Choroid plexus epithelial cell (primary cell): ENCODE measurements around the gene SCUBE1.

Source experiments
- DNase-seq: peaks from one replicate; pipeline ENCODE4 v3.0.0-alpha.2; 2010; ENCODE audit warnings: low read depth
- H3K4me3 ChIP-seq: 2 replicates; pipeline ENCODE4 v1.5.1; 2011; ENCODE audit warnings: low read depth, mild to moderate bottlenecking, control low read depth, low read length, moderate library complexity
- TF ChIP-seq, protein P1 (sequence below): conservative IDR thresholded peaks from 2 replicates; pipeline ENCODE4 v1.5.1; 2011; ENCODE audit warnings: low read depth, mild to moderate bottlenecking, control low read depth, inconsistent platforms, low read length, moderate library complexity

SCUBE1 gene

GRCh38 chr22:43319661-43320486 lies 23.3 kb downstream of the SCUBE1 start:
- H3K4me3 ChIP-seq, result no peak overlapping the region
- TF ChIP-seq, protein P1, sequence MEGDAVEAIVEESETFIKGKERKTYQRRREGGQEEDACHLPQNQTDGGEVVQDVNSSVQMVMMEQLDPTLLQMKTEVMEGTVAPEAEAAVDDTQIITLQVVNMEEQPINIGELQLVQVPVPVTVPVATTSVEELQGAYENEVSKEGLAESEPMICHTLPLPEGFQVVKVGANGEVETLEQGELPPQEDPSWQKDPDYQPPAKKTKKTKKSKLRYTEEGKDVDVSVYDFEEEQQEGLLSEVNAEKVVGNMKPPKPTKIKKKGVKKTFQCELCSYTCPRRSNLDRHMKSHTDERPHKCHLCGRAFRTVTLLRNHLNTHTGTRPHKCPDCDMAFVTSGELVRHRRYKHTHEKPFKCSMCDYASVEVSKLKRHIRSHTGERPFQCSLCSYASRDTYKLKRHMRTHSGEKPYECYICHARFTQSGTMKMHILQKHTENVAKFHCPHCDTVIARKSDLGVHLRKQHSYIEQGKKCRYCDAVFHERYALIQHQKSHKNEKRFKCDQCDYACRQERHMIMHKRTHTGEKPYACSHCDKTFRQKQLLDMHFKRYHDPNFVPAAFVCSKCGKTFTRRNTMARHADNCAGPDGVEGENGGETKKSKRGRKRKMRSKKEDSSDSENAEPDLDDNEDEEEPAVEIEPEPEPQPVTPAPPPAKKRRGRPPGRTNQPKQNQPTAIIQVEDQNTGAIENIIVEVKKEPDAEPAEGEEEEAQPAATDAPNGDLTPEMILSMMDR, result no peak
- DNase-seq, result no peak

DNA sequence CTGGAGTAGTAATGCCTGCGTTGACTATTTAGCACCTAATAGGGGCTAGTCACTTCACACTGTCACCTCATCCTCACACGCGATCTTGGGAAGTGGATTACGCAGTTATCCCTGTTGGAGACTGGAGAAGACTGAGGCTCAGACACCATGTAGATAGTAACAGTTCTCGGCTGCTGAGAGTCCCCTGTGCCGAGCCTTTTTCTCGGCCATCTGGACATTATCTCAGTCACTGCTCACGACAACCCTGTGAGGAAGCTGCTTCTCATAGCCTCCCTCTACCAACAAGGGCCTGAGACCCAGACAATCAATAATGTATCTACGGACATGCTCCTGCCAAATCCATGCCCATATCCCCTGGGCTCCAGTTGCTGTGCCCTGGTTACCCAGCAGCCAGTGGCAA lies 25.9 kb downstream of the SCUBE1 start:
- TF ChIP-seq, protein P1, result no peak
- DNase-seq, result no peak
- no peak overlapping the region for H3K4me3 ChIP-seq

- no peak for DNase-seq
- TF ChIP-seq, protein P1, result no peak
- no peak overlapping the region for H3K4me3 ChIP-seq
Measured at GRCh38 chr22:43315687-43316217, 27.4 kb downstream of the SCUBE1 start.

GRCh38 chr22:43314611-43315010 lies 28.6 kb downstream of the SCUBE1 start:
- DNase-seq, result no peak
- TF ChIP-seq, protein P1, result no peak
- H3K4me3 ChIP-seq, result no peak overlapping the region

DNA sequence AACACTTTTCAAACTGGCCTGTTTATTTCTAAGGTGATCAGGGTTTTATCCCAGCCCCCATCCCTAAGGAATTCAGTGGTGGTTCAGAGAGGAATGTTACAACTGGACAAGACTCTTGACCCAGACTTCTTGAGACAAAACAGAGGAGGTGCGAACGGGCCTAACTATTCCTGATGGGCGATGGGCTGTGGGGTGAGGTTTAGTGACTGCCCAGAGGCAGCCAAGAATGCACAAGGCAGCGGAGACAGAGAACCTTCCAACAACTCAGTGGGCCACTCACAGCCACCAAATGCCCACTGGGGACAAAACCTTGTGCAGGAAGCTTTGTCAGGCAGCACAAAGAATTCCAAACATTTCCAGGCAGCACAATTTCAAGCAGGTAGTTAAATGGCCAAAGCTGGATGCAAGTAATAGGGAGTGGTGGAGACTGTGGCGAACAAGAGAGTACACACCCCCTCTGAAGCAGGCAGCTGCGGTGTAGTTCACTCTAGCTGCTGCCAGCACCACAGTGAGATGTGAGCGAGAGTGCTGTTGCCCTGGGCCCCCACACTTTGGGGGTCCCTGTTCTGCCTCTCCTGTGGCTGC lies 29.2 kb downstream of the SCUBE1 start:
- DNase-seq, result no peak
- no peak overlapping the region for H3K4me3 ChIP-seq
- TF ChIP-seq, protein P1, result no peak

GRCh38 chr22:43313244-43313889 lies 29.8 kb downstream of the SCUBE1 start:
- TF ChIP-seq, protein P1, result no peak
- no peak overlapping the region for H3K4me3 ChIP-seq
- no peak for DNase-seq
